OCI-LY1 (cell line): Measurements from ENCODE around the gene STXBP3.

Source experiments
- EZH2 ChIP-seq: fragments of 200-600 bp; sonication (generic), shearing (Covaris generic); IDR thresholded peaks from 2 replicates; pipeline ENCODE4 v1.8.0; 2017; ENCODE audit warnings: borderline replicate concordance, mixed run types, mild to moderate bottlenecking, antibody characterized with exemption, low read length, moderate library complexity, mixed read lengths
- TF ChIP-seq, protein P1 (sequence below): fragments of 200-600 bp; sonication (generic), shearing (Covaris generic); IDR thresholded peaks from 2 replicates; pipeline ENCODE4 v1.5.1; 2017; ENCODE audit warnings: mild to moderate bottlenecking, antibody characterized with exemption, low read length, moderate library complexity, mixed read lengths

DNA sequence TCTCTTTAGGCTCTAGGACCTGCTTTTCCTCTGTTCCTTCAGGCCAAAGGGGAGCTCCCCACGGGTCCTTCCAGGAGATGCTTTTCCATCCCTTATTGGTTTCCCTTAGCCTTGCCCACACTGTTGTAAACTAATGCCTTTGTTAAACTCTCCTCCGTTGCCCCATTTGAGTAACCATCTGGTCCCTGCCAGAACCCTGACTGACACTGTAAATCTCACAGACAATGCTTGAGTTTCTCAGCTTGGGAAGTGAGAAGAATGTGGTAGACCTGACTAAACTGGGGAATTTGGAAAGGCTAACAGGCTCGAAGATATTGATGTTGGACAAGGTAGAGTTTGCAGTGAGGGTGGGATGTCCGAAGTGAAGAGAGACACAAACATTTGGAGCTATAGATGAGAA lies 99.0 kb downstream of the STXBP3 start:
- TF ChIP-seq, protein P1, sequence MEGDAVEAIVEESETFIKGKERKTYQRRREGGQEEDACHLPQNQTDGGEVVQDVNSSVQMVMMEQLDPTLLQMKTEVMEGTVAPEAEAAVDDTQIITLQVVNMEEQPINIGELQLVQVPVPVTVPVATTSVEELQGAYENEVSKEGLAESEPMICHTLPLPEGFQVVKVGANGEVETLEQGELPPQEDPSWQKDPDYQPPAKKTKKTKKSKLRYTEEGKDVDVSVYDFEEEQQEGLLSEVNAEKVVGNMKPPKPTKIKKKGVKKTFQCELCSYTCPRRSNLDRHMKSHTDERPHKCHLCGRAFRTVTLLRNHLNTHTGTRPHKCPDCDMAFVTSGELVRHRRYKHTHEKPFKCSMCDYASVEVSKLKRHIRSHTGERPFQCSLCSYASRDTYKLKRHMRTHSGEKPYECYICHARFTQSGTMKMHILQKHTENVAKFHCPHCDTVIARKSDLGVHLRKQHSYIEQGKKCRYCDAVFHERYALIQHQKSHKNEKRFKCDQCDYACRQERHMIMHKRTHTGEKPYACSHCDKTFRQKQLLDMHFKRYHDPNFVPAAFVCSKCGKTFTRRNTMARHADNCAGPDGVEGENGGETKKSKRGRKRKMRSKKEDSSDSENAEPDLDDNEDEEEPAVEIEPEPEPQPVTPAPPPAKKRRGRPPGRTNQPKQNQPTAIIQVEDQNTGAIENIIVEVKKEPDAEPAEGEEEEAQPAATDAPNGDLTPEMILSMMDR, result no peak
- no peak for TF ChIP-seq EZH2
